Activated CD8-positive, alpha-beta T cell treated with anti-CD3 and anti-CD28 coated beads for 36 hours (primary cell): ENCODE measurements around the gene FAM81A. TPM values are rescaled to one million over a fixed set of nuclear protein-coding genes. Genes with fewer than 3 reads are reported as not detected.

ENCODE experiments used
- ATAC-seq: fragments of 200-7000 bp; cut with Tn5 transposase; one replicate; pipeline ENCODE4 v1.10.0; 2021; ENCODE audit warnings: mild to moderate bottlenecking, moderate library complexity
- CTCF ChIA-PET: fragments of 350-600 bp; sonication (Branson Sonifier 250); formaldehyde crosslinking; loops from one replicate; lab custom pipeline; 2021; ENCODE audit warnings: antibody characterized with exemption; lab: Charles Lee
- POLR2A ChIA-PET: fragments of 350-600 bp; sonication (Branson Sonifier 250); formaldehyde crosslinking; loops from one replicate; lab custom pipeline; 2021; ENCODE audit warnings: antibody characterized with exemption; lab: Charles Lee
- DNase-seq: peaks from one replicate; pipeline ENCODE4 v3.0.0-alpha.2; 2020
- H3K27ac Mint-ChIP-seq: one replicate; pipeline ENCODE4 v1.8.0; 2021; ENCODE audit warnings: mild to moderate bottlenecking, mixed read lengths
- H3K27me3 Mint-ChIP-seq: one replicate; pipeline ENCODE4 v1.8.0; 2021; ENCODE audit warnings: mixed read lengths
- H3K36me3 Mint-ChIP-seq: one replicate; pipeline ENCODE4 v1.8.0; 2021; ENCODE audit warnings: low read depth, mixed read lengths
- H3K4me1 Mint-ChIP-seq: one replicate; pipeline ENCODE4 v1.8.0; 2021; ENCODE audit warnings: low read depth, mixed read lengths
- H3K4me3 Mint-ChIP-seq: one replicate; pipeline ENCODE4 v1.8.0; 2021; ENCODE audit warnings: mild to moderate bottlenecking, moderate library complexity, mixed read lengths
- H3K9me3 Mint-ChIP-seq: one replicate; pipeline ENCODE4 v1.8.0; 2021; ENCODE audit warnings: mixed read lengths
- CTCF ChIP-seq: fragments of 200-600 bp; IDR thresholded peaks from one replicate; pipeline ENCODE4 v1.8.0; 2022; ENCODE audit warnings: antibody characterized with exemption, mild to moderate bottlenecking
- intact Hi-C: fragments of 100-400 bp; cut with micrococcal nuclease; formaldehyde crosslinking; loops from one replicate; pipeline ENCODE4 v1.10.0; 2022
- total RNA-seq, 2 experiments: library from RNA; stranded (reverse); gene quantifications; one replicate each; pipeline ENCODE4 v1.2.3, GENCODE V29; 2021

Gene FAM81A
- total RNA-seq, 2 experiments from 2014 or later: 1.2 to 1.5 TPM

- no peaks in the 10 kb centered on the region for H3K36me3 Mint-ChIP-seq
- H3K9me3 Mint-ChIP-seq: no peaks in the 10 kb centered on the region
- H3K4me3 Mint-ChIP-seq: no peak overlapping the region
- H3K27ac Mint-ChIP-seq: no peak overlapping the region
- ATAC-seq (no peak), DNase-seq (no peak)
- H3K4me1 Mint-ChIP-seq: no peaks in the 10 kb centered on the region
- H3K27me3 Mint-ChIP-seq: peaks cover 8% of the 10 kb centered on the region
- POLR2A ChIA-PET: no interaction called here
- CTCF ChIA-PET: no interaction called here
- intact Hi-C loops: no loop called here
- TF ChIP-seq CTCF: no peak
These were observed 6.3 kb downstream of the FAM81A start for GRCh38 chr15:59444081-59444835.

GRCh38 chr15:59444980-59445545 is 7.1 kb downstream of the FAM81A start:
- Mint-ChIP-seq H3K27ac (no peak overlapping the region), H3K4me1 (no peaks in the 10 kb centered on the region), H3K4me3 (no peak overlapping the region), H3K27me3 (peaks cover 2% of the 10 kb centered on the region), H3K9me3 (no peaks in the 10 kb centered on the region), H3K36me3 (no peaks in the 10 kb centered on the region)
- no peak for TF ChIP-seq CTCF
- ChIA-PET CTCF (no interaction called here), POLR2A (no interaction called here)
- no peak for ATAC-seq
- intact Hi-C loops: no loop called here
- no peak for DNase-seq

GRCh38 chr15:59446232-59446957 is 8.4 kb downstream of the FAM81A start:
- Mint-ChIP-seq H3K4me1 (no peaks in the 10 kb centered on the region), H3K4me3 (no peak overlapping the region), H3K36me3 (no peaks in the 10 kb centered on the region), H3K9me3 (no peaks in the 10 kb centered on the region), H3K27me3 (no peaks in the 10 kb centered on the region), H3K27ac (no peak overlapping the region)
- ChIA-PET CTCF (interaction anchor here (1.2 kb wide), 1 partner anchor 36 kb away, joined by 4 read pairs; no protein-coding TSS in a partner anchor), POLR2A (no interaction called here)
- TF ChIP-seq CTCF: no peak
- DNase-seq (no peak), ATAC-seq (no peak)
- intact Hi-C loops: no loop called here

- Mint-ChIP-seq H3K27me3 (no peaks in the 10 kb centered on the region), H3K4me3 (no peak overlapping the region), H3K36me3 (no peaks in the 10 kb centered on the region), H3K27ac (no peak overlapping the region), H3K4me1 (no peaks in the 10 kb centered on the region), H3K9me3 (no peaks in the 10 kb centered on the region)
- no peak for DNase-seq
- intact Hi-C loops: no loop called here
- no peak for TF ChIP-seq CTCF
- ChIA-PET POLR2A (no interaction called here), CTCF (no interaction called here)
- no peak for ATAC-seq
These were observed 9.4 kb downstream of the FAM81A start for GRCh38 chr15:59447367-59447766.

GRCh38 chr15:59448871-59449270 is 10.9 kb downstream of the FAM81A start:
- Mint-ChIP-seq H3K27me3 (no peaks in the 10 kb centered on the region), H3K4me3 (no peak overlapping the region), H3K27ac (no peak overlapping the region), H3K4me1 (no peaks in the 10 kb centered on the region), H3K36me3 (no peaks in the 10 kb centered on the region), H3K9me3 (no peaks in the 10 kb centered on the region)
- TF ChIP-seq CTCF: no peak
- no peak for DNase-seq
- intact Hi-C loops: no loop called here
- ChIA-PET CTCF (no interaction called here), POLR2A (no interaction called here)
- no peak for ATAC-seq
